Activated naive CD8-positive, alpha-beta T cell treated with anti-CD3 and anti-CD28 coated beads for 36 hours (primary cell): Measurements from ENCODE around the gene CD84. TPM values are rescaled to one million over a fixed set of nuclear protein-coding genes. Genes with fewer than 3 reads are reported as not detected.
"Not testable (repeated sequence)": the region's sequence is repeated elsewhere in the genome, so short reads cannot be mapped to it uniquely, and the experiment has no call there.

Experiments
- DNase-seq: peaks from one replicate; pipeline ENCODE4 v3.0.0; 2021
- H3K27ac Mint-ChIP-seq: one replicate; pipeline ENCODE4 v1.8.0; 2022; ENCODE audit warnings: mild to moderate bottlenecking, moderate library complexity, mixed read lengths
- H3K27me3 Mint-ChIP-seq: one replicate; pipeline ENCODE4 v1.8.0; 2022; ENCODE audit warnings: mild to moderate bottlenecking, mixed read lengths
- H3K36me3 Mint-ChIP-seq: one replicate; pipeline ENCODE4 v1.8.0; 2021; ENCODE audit warnings: mild to moderate bottlenecking, mixed read lengths
- H3K4me1 Mint-ChIP-seq: one replicate; pipeline ENCODE4 v1.8.0; 2021; ENCODE audit warnings: mixed read lengths
- H3K4me3 Mint-ChIP-seq: one replicate; pipeline ENCODE4 v1.8.0; 2022; ENCODE audit warnings: mild to moderate bottlenecking, moderate library complexity, mixed read lengths
- H3K9me3 Mint-ChIP-seq: one replicate; pipeline ENCODE4 v1.8.0; 2022; ENCODE audit warnings: mixed read lengths
- total RNA-seq, 2 experiments: library from RNA; stranded (reverse); gene quantifications; one replicate each; pipeline ENCODE4 v1.2.3, GENCODE V29; 2021

Gene CD84
- total RNA-seq: 10 to 100 TPM; 13.5 to 13.7 TPM

- peaks cover 75% of the 10 kb centered on the region for H3K4me1 Mint-ChIP-seq
- H3K36me3 Mint-ChIP-seq: peaks cover 34% of the 10 kb centered on the region
Measured at GRCh38 chr1:160579216-160579701, at the start of gene CD84. Gene CD84, minus strand, starts transcription at chr1:160579496. Its CDS starts 59 bp downstream, at chr1:160579437.

GRCh38 chr1:160628799-160629263 is 49.5 kb upstream of the CD84 start:
- peak overlapping the region; percentile 94 for H3K27ac Mint-ChIP-seq
- peaks cover 92% of the 10 kb centered on the region for H3K4me1 Mint-ChIP-seq

More at GRCh38 chr1:160579216-160579701, at the start of gene CD84:
- H3K27me3 Mint-ChIP-seq: no peaks in the 10 kb centered on the region
- H3K4me3 Mint-ChIP-seq: peak within 1 kb of the TSS; percentile 86
- no peak for DNase-seq
- peaks cover 16% of the 10 kb centered on the region for H3K9me3 Mint-ChIP-seq
- H3K27ac Mint-ChIP-seq: peak within 1 kb of the TSS; percentile 96

GRCh38 chr1:160627677-160628289 is 48.5 kb upstream of the CD84 start:
- H3K4me3 Mint-ChIP-seq: peak overlapping the region; percentile 45
- not testable (repeated sequence) for H3K27me3 Mint-ChIP-seq, H3K9me3 Mint-ChIP-seq
- H3K4me1 Mint-ChIP-seq: peaks cover 92% of the 10 kb centered on the region
- peaks cover 88% of the 10 kb centered on the region for H3K36me3 Mint-ChIP-seq
- DNase-seq: peak; percentile 54
- H3K27ac Mint-ChIP-seq: peak overlapping the region; percentile 94

More at GRCh38 chr1:160628799-160629263, 49.5 kb upstream of the CD84 start:
- H3K9me3 Mint-ChIP-seq: peaks cover 5% of the 10 kb centered on the region
- H3K27me3 Mint-ChIP-seq: no peaks in the 10 kb centered on the region
- peaks cover 88% of the 10 kb centered on the region for H3K36me3 Mint-ChIP-seq
- no peak for DNase-seq
- peak overlapping the region; percentile 62 for H3K4me3 Mint-ChIP-seq

GRCh38 chr1:160626509-160627342 is 47.4 kb upstream of the CD84 start:
- H3K4me3 Mint-ChIP-seq: peak overlapping the region; percentile 65
- H3K36me3 Mint-ChIP-seq: peaks cover 89% of the 10 kb centered on the region
- peaks cover 95% of the 10 kb centered on the region for H3K4me1 Mint-ChIP-seq
- H3K9me3 Mint-ChIP-seq: peaks cover 5% of the 10 kb centered on the region
- H3K27ac Mint-ChIP-seq: peak overlapping the region; percentile 94
- H3K27me3 Mint-ChIP-seq: no peaks in the 10 kb centered on the region
- no peak for DNase-seq

- Mint-ChIP-seq H3K4me3 (peak overlapping the region; percentile 50), H3K36me3 (peaks cover 87% of the 10 kb centered on the region), H3K9me3 (peaks cover 4% of the 10 kb centered on the region), H3K4me1 (peaks cover 93% of the 10 kb centered on the region), H3K27me3 (no peaks in the 10 kb centered on the region), H3K27ac (peak overlapping the region; percentile 94)
- peak; percentile 74 for DNase-seq
Measured at GRCh38 chr1:160625725-160626498, 46.6 kb upstream of the CD84 start.

- no peak for DNase-seq
- H3K36me3 Mint-ChIP-seq: peaks cover 82% of the 10 kb centered on the region
- H3K4me1 Mint-ChIP-seq: peaks cover 88% of the 10 kb centered on the region
- no peak overlapping the region for H3K4me3 Mint-ChIP-seq
- peak overlapping the region; percentile 94 for H3K27ac Mint-ChIP-seq
- peaks cover 4% of the 10 kb centered on the region for H3K9me3 Mint-ChIP-seq
- H3K27me3 Mint-ChIP-seq: no peaks in the 10 kb centered on the region
Measured at GRCh38 chr1:160625321-160625720, 46.0 kb upstream of the CD84 start.

GRCh38 chr1:160624464-160624863 is 45.2 kb upstream of the CD84 start:
- Mint-ChIP-seq H3K4me3 (no peak overlapping the region), H3K27ac (peak overlapping the region; percentile 94), H3K4me1 (peaks cover 87% of the 10 kb centered on the region), H3K9me3 (peaks cover 4% of the 10 kb centered on the region), H3K27me3 (no peaks in the 10 kb centered on the region), H3K36me3 (peaks cover 85% of the 10 kb centered on the region)
- no peak for DNase-seq

GRCh38 chr1:160623862-160624261 is 44.6 kb upstream of the CD84 start:
- DNase-seq: no peak
- H3K4me3 Mint-ChIP-seq: peak overlapping the region; percentile 51

GRCh38 chr1:160623227-160623633 is 43.9 kb upstream of the CD84 start:
- peak; percentile 36 for DNase-seq
- H3K4me1 Mint-ChIP-seq: peaks cover 84% of the 10 kb centered on the region
- peak overlapping the region; percentile 94 for H3K27ac Mint-ChIP-seq
- peaks cover 4% of the 10 kb centered on the region for H3K9me3 Mint-ChIP-seq
- H3K4me3 Mint-ChIP-seq: peak overlapping the region; percentile 51
- no peaks in the 10 kb centered on the region for H3K27me3 Mint-ChIP-seq
- peaks cover 87% of the 10 kb centered on the region for H3K36me3 Mint-ChIP-seq

More at GRCh38 chr1:160623862-160624261, 44.6 kb upstream of the CD84 start:
- H3K36me3 Mint-ChIP-seq: peaks cover 89% of the 10 kb centered on the region
- H3K9me3 Mint-ChIP-seq: peaks cover 4% of the 10 kb centered on the region
- peaks cover 89% of the 10 kb centered on the region for H3K4me1 Mint-ChIP-seq
- H3K27ac Mint-ChIP-seq: peak overlapping the region; percentile 94
- H3K27me3 Mint-ChIP-seq: no peaks in the 10 kb centered on the region

- no peaks in the 10 kb centered on the region for H3K27me3 Mint-ChIP-seq
- peak overlapping the region; percentile 94 for H3K27ac Mint-ChIP-seq
- peaks cover 84% of the 10 kb centered on the region for H3K36me3 Mint-ChIP-seq
- peaks cover 78% of the 10 kb centered on the region for H3K4me1 Mint-ChIP-seq
- DNase-seq: no peak
- peaks cover 3% of the 10 kb centered on the region for H3K9me3 Mint-ChIP-seq
- H3K4me3 Mint-ChIP-seq: no peak overlapping the region
Measured at GRCh38 chr1:160622501-160623226, 43.4 kb upstream of the CD84 start.

GRCh38 chr1:160621633-160622413 is 42.5 kb upstream of the CD84 start:
- peaks cover 2% of the 10 kb centered on the region for H3K9me3 Mint-ChIP-seq
- no peak for DNase-seq
- H3K27ac Mint-ChIP-seq: peak overlapping the region; percentile 94
- peaks cover 72% of the 10 kb centered on the region for H3K4me1 Mint-ChIP-seq
- H3K36me3 Mint-ChIP-seq: peaks cover 81% of the 10 kb centered on the region
- no peaks in the 10 kb centered on the region for H3K27me3 Mint-ChIP-seq
- peak overlapping the region; percentile 23 for H3K4me3 Mint-ChIP-seq

GRCh38 chr1:160620942-160621632 is 41.8 kb upstream of the CD84 start:
- H3K4me1 Mint-ChIP-seq: peaks cover 65% of the 10 kb centered on the region
- peak overlapping the region; percentile 23 for H3K4me3 Mint-ChIP-seq
- peaks cover 1% of the 10 kb centered on the region for H3K9me3 Mint-ChIP-seq
- DNase-seq: no peak
- peak overlapping the region; percentile 94 for H3K27ac Mint-ChIP-seq
- H3K27me3 Mint-ChIP-seq: no peaks in the 10 kb centered on the region
- peaks cover 78% of the 10 kb centered on the region for H3K36me3 Mint-ChIP-seq

GRCh38 chr1:160619742-160620277 is 40.5 kb upstream of the CD84 start:
- H3K36me3 Mint-ChIP-seq: peaks cover 73% of the 10 kb centered on the region
- H3K4me3 Mint-ChIP-seq: no peak overlapping the region
- peaks cover 1% of the 10 kb centered on the region for H3K9me3 Mint-ChIP-seq
- H3K27ac Mint-ChIP-seq: no peak overlapping the region
- no peaks in the 10 kb centered on the region for H3K27me3 Mint-ChIP-seq
- DNase-seq: no peak
- H3K4me1 Mint-ChIP-seq: peaks cover 53% of the 10 kb centered on the region
